ENCODE data around the gene NANP. TPM values are rescaled to one million over a fixed set of nuclear protein-coding genes. Genes with fewer than 3 reads are reported as not detected.
A peak's percentile ranks its signal among the peaks of the same experiment; 100 is the strongest.
"Not testable (repeated sequence)": the region's sequence is repeated elsewhere in the genome, so short reads cannot be mapped to it uniquely, and the experiment has no call there.

The NANP gene
- total RNA-seq, 3 donors from 2014 or later = 3.8 to 5.7 (median 5.2) TPM

- Histone ChIP-seq H3K27me3 (no peaks in the 10 kb centered on the region), H3K4me3 (no peak overlapping the region), H3K27ac (no peak overlapping the region), H3K9me3 (peaks cover 0 to 12% of the 10 kb centered on the region in 2 donors), H3K4me1 (no peaks in the 10 kb centered on the region), H3K36me3 (no peaks in the 10 kb centered on the region)
- intact Hi-C loops (cut with DNase I; ENCODE audit: low total_unique reads) = no loop called here
- no peak for DNase-seq (ENCODE audit: low spot score in 2 of 2)
- TF ChIP-seq POLR2A (IDR thresholded peaks at IDR 0.05) (no peak), POLR2AphosphoS5 (IDR thresholded peaks at IDR 0.05) (no peak), CTCF (IDR thresholded peaks at IDR 0.05) (no peak)
Measured at GRCh38 chr20:25632940-25633790, 9.4 kb upstream of the NANP start.

- H3K27me3 ChIP-seq; intact Hi-C loops (cut with DNase I; ENCODE audit: low total_unique reads); DNase-seq (ENCODE audit: low spot score in 2 of 2); H3K9me3 ChIP-seq; H3K36me3 ChIP-seq; H3K27ac ChIP-seq; H3K4me3 ChIP-seq; H3K4me1 ChIP-seq: not testable (repeated sequence)
Measured at GRCh38 chr20:25630615-25631014, 6.8 kb upstream of the NANP start.

- H3K36me3 ChIP-seq = no peaks in the 10 kb centered on the region
- no peak overlapping the region for H3K27ac ChIP-seq
- H3K9me3 ChIP-seq = no peaks in the 10 kb centered on the region
- intact Hi-C loops (cut with DNase I; ENCODE audit: low total_unique reads) = no loop called here
- no peak for DNase-seq (ENCODE audit: low spot score in 2 of 2)
- no peak overlapping the region for H3K4me3 ChIP-seq
- H3K4me1 ChIP-seq = no peaks in the 10 kb centered on the region
- TF ChIP-seq POLR2AphosphoS5 (IDR thresholded peaks at IDR 0.05) (no peak), POLR2A (IDR thresholded peaks at IDR 0.05) (no peak), CTCF (IDR thresholded peaks at IDR 0.05) (no peak)
- H3K27me3 ChIP-seq = no peaks in the 10 kb centered on the region
Measured at GRCh38 chr20:25629816-25630499, 6.1 kb upstream of the NANP start.

- Histone ChIP-seq H3K9me3 (no peaks in the 10 kb centered on the region), H3K4me3 (no peak overlapping the region), H3K27me3 (no peaks in the 10 kb centered on the region), H3K36me3 (no peaks in the 10 kb centered on the region), H3K4me1 (peaks cover 5% of the 10 kb centered on the region in 2 donors), H3K27ac (no peak overlapping the region)
- intact Hi-C loops (cut with DNase I; ENCODE audit: low total_unique reads) = no loop called here
- TF ChIP-seq POLR2A (IDR thresholded peaks at IDR 0.05) = no peak
- no peak for TF ChIP-seq CTCF (IDR thresholded peaks at IDR 0.05)
- TF ChIP-seq POLR2AphosphoS5 (IDR thresholded peaks at IDR 0.05) = no peak
- no peak for DNase-seq (ENCODE audit: low spot score in 2 of 2)
Measured at GRCh38 chr20:25626779-25627178, 3.0 kb upstream of the NANP start.

- no peaks in the 10 kb centered on the region for H3K9me3 ChIP-seq
- peaks cover 5% of the 10 kb centered on the region in 2 donors for H3K4me1 ChIP-seq
- H3K4me3 ChIP-seq = peak overlapping the region; percentile 81 to 99 (median 94)
- TF ChIP-seq POLR2AphosphoS5 (IDR thresholded peaks at IDR 0.05) = no peak
- no peak for TF ChIP-seq POLR2A (IDR thresholded peaks at IDR 0.05)
- TF ChIP-seq CTCF (IDR thresholded peaks at IDR 0.05) = no peak
- DNase-seq (ENCODE audit: low spot score in 2 of 2) = peak; percentile 41 to 62
- intact Hi-C loops (cut with DNase I; ENCODE audit: low total_unique reads) = no loop called here
- no peaks in the 10 kb centered on the region for H3K36me3 ChIP-seq
- peak overlapping the region; percentile 96 to 98 for H3K27ac ChIP-seq
- no peaks in the 10 kb centered on the region for H3K27me3 ChIP-seq
Measured at GRCh38 chr20:25624500-25624939, 706 bp upstream of the NANP start.
